WTC11 (cell line): ENCODE measurements around the gene MOXD1. TPM values are rescaled to one million over a fixed set of nuclear protein-coding genes. Genes with fewer than 3 reads are reported as not detected.

Source experiments
- ATAC-seq: fragments of 200-7000 bp; cut with Tn5 transposase; 2 replicates; pipeline ENCODE4 v1.10.0; 2021; ENCODE audit warnings: mild to moderate bottlenecking, moderate library complexity
- CTCF ChIA-PET: fragments of 300-600 bp; sonication (Branson Sonifier 250); formaldehyde crosslinking; loops from one replicate; lab custom pipeline; 2021; ENCODE audit warnings: antibody characterized with exemption; lab: Charles Lee
- POLR2A ChIA-PET: fragments of 350-600 bp; sonication (Branson Sonifier 250); formaldehyde crosslinking; loops from one replicate; lab custom pipeline; 2021; ENCODE audit warnings: antibody characterized with exemption; lab: Charles Lee
- DNase-seq: peaks from one replicate; pipeline ENCODE4 v3.0.0; 2021; ENCODE audit warnings: low spot score
- H3K27ac Mint-ChIP-seq: 2 replicates; pipeline ENCODE4 v1.8.0; 2021; ENCODE audit warnings: mixed read lengths
- H3K27me3 Mint-ChIP-seq: 2 replicates; pipeline ENCODE4 v1.8.0; 2021; ENCODE audit warnings: low read depth, mild to moderate bottlenecking, moderate library complexity, mixed read lengths
- H3K36me3 Mint-ChIP-seq: 2 replicates; pipeline ENCODE4 v1.8.0; 2021; ENCODE audit warnings: mixed read lengths
- H3K4me1 Mint-ChIP-seq: 2 replicates; pipeline ENCODE4 v1.8.0; 2022; ENCODE audit warnings: mixed read lengths
- H3K4me3 Mint-ChIP-seq: 2 replicates; pipeline ENCODE4 v1.8.0; 2021; ENCODE audit warnings: mild to moderate bottlenecking, moderate library complexity, mixed read lengths
- H3K9me3 Mint-ChIP-seq: 2 replicates; pipeline ENCODE4 v1.8.0; 2021; ENCODE audit warnings: mixed read lengths
- AR ChIP-seq: fragments of 250-450 bp; sonication (Bioruptor Pico); IDR thresholded peaks from 2 replicates; pipeline ENCODE4 v1.9.0; 2021; ENCODE audit warnings: mild to moderate bottlenecking
- E2F5 ChIP-seq: sonication (generic); formaldehyde crosslinking; IDR thresholded peaks from 2 replicates; pipeline ENCODE4 v1.8.1; 2022; ENCODE audit warnings: mild to moderate bottlenecking, moderate library complexity, missing genetic modification reagents
- IRF2 ChIP-seq: sonication (generic); formaldehyde crosslinking; IDR thresholded peaks from 2 replicates; pipeline ENCODE4 v1.8.0; 2022; ENCODE audit warnings: low read depth, missing genetic modification reagents, borderline replicate concordance
- NR1H2 ChIP-seq: sonication (generic); formaldehyde crosslinking; IDR thresholded peaks from 2 replicates; pipeline ENCODE4 v1.9.0; 2021; ENCODE audit warnings: mild to moderate bottlenecking, moderate library complexity, missing genetic modification reagents
- NR3C1 ChIP-seq: sonication (generic); formaldehyde crosslinking; conservative IDR thresholded peaks from 2 replicates; pipeline ENCODE4 v1.8.1; 2023; ENCODE audit warnings: low read depth, mild to moderate bottlenecking, missing genetic modification reagents
- SMAD4 ChIP-seq: sonication (generic); formaldehyde crosslinking; IDR thresholded peaks from 2 replicates; pipeline ENCODE4 v1.8.0; 2022; ENCODE audit warnings: mild to moderate bottlenecking, missing genetic modification reagents
- TEAD1 ChIP-seq: sonication (generic); formaldehyde crosslinking; IDR thresholded peaks from 2 replicates; pipeline ENCODE4 v1.8.0; 2022; ENCODE audit warnings: mild to moderate bottlenecking, missing genetic modification reagents
- TP53 ChIP-seq: sonication (generic); formaldehyde crosslinking; IDR thresholded peaks from 2 replicates; pipeline ENCODE4 v1.8.1; 2023; ENCODE audit warnings: mild to moderate bottlenecking, missing genetic modification reagents
- ZNF263 ChIP-seq: sonication (generic); formaldehyde crosslinking; IDR thresholded peaks from 2 replicates; pipeline ENCODE4 v1.8.1; 2022; ENCODE audit warnings: low read depth, mild to moderate bottlenecking, moderate library complexity, missing genetic modification reagents
- ZNF396 ChIP-seq: fragments of 250-450 bp; sonication (Bioruptor Pico); IDR thresholded peaks from 2 replicates; pipeline ENCODE4 v1.8.0; 2021; ENCODE audit warnings: mild to moderate bottlenecking, moderate library complexity, borderline replicate concordance
- ZNF671 ChIP-seq: fragments of 250-450 bp; sonication (Bioruptor Pico); IDR thresholded peaks from 2 replicates; pipeline ENCODE4 v1.8.0; 2021; ENCODE audit warnings: mild to moderate bottlenecking
- total RNA-seq: library from RNA; stranded (reverse); gene quantifications from 3 replicates; pipeline ENCODE4 v1.2.3, GENCODE V29; 2021
- TF ChIP-seq, protein P1 (sequence below): sonication (generic); formaldehyde crosslinking; IDR thresholded peaks from 2 replicates; pipeline ENCODE4 v1.8.0; 2022; ENCODE audit warnings: mild to moderate bottlenecking, missing genetic modification reagents
- TF ChIP-seq, protein P2 (sequence below): sonication (generic); formaldehyde crosslinking; IDR thresholded peaks from 2 replicates; pipeline ENCODE4 v1.8.0; 2022; ENCODE audit warnings: mild to moderate bottlenecking, missing genetic modification reagents
- TF ChIP-seq, protein P3 (sequence below): fragments of 200-600 bp; IDR thresholded peaks from 2 replicates; pipeline ENCODE4 v1.8.0; 2022; ENCODE audit warnings: antibody characterized with exemption

MOXD1 gene
- total RNA-seq, 1 experiment from 2014 or later, result 1.7 TPM

DNA sequence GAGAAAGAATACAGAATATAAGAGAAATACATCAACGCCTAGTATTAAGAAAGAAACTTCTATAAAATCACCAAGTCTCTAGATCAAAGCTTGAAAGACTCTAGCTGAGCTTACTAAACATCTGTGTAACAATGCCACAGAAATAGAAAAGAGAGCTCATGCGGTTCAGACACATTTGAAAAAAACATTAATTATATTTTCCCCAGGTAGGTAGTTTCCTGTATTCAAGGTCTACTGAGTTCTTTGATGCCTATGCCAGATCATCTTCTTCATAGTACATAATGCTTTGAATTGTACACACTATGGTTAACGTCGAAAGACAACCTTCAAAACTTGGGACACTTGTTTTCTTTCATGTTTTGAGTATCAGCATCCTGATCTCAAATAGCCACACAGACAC is 11.3 kb downstream of the MOXD1 start (continued):
- TF ChIP-seq NR3C1 (CRISPR knock-in tag), result no peak
- TF ChIP-seq ZNF671 (CRISPR knock-in tag), result no peak

- Mint-ChIP-seq H3K36me3 (no peaks in the 10 kb centered on the region), H3K4me1 (peaks cover 20% of the 10 kb centered on the region)
- CTCF ChIA-PET, result no interaction called here
- no peak for DNase-seq
- TF ChIP-seq, protein P1, sequence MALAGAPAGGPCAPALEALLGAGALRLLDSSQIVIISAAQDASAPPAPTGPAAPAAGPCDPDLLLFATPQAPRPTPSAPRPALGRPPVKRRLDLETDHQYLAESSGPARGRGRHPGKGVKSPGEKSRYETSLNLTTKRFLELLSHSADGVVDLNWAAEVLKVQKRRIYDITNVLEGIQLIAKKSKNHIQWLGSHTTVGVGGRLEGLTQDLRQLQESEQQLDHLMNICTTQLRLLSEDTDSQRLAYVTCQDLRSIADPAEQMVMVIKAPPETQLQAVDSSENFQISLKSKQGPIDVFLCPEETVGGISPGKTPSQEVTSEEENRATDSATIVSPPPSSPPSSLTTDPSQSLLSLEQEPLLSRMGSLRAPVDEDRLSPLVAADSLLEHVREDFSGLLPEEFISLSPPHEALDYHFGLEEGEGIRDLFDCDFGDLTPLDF, result no peak
- no peak for TF ChIP-seq NR1H2 (CRISPR knock-in tag)
- no peak for TF ChIP-seq AR (CRISPR knock-in tag)
- no peak for TF ChIP-seq ZNF263 (CRISPR knock-in tag)
- no peak for TF ChIP-seq E2F5 (CRISPR knock-in tag)
- TF ChIP-seq TEAD1 (CRISPR knock-in tag), result no peak
- TF ChIP-seq TP53 (CRISPR knock-in tag), result no peak
- no peak for TF ChIP-seq SMAD4 (CRISPR knock-in tag)
- TF ChIP-seq, all 79 proteins: peak for 0
- Mint-ChIP-seq H3K27me3 (no peaks in the 10 kb centered on the region; the same call in 1 of the 2 replicates), H3K4me3 (no peak overlapping the region), H3K27ac (no peak overlapping the region), H3K9me3 (no peaks in the 10 kb centered on the region)
- ATAC-seq, result no peak
- POLR2A ChIA-PET, result no interaction called here
Observed at GRCh38 chr6:132388291-132388690, 13.0 kb downstream of the MOXD1 start.

GRCh38 chr6:132382630-132383175 is 18.6 kb downstream of the MOXD1 start:
- Mint-ChIP-seq H3K27ac (no peak overlapping the region), H3K4me3 (no peak overlapping the region), H3K27me3 (no peaks in the 10 kb centered on the region; the same call in 1 of the 2 replicates), H3K4me1 (no peaks in the 10 kb centered on the region), H3K9me3 (peaks cover 6% of the 10 kb centered on the region), H3K36me3 (no peaks in the 10 kb centered on the region)
- ATAC-seq (no peak), DNase-seq (no peak)
- CTCF ChIA-PET, result interaction anchor here (0.8 to 1.3 kb wide), 2 partner anchors 10 to 103 kb away, joined by 4 to 6 read pairs; no protein-coding TSS in a partner anchor
- no peak for TF ChIP-seq NR1H2 (CRISPR knock-in tag)
- TF ChIP-seq SMAD4 (CRISPR knock-in tag), result no peak
- TF ChIP-seq, protein P2, sequence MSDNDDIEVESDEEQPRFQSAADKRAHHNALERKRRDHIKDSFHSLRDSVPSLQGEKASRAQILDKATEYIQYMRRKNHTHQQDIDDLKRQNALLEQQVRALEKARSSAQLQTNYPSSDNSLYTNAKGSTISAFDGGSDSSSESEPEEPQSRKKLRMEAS (CRISPR knock-in tag), result no peak
- TF ChIP-seq ZNF396 (CRISPR knock-in tag), result no peak
- TF ChIP-seq, protein P3, sequence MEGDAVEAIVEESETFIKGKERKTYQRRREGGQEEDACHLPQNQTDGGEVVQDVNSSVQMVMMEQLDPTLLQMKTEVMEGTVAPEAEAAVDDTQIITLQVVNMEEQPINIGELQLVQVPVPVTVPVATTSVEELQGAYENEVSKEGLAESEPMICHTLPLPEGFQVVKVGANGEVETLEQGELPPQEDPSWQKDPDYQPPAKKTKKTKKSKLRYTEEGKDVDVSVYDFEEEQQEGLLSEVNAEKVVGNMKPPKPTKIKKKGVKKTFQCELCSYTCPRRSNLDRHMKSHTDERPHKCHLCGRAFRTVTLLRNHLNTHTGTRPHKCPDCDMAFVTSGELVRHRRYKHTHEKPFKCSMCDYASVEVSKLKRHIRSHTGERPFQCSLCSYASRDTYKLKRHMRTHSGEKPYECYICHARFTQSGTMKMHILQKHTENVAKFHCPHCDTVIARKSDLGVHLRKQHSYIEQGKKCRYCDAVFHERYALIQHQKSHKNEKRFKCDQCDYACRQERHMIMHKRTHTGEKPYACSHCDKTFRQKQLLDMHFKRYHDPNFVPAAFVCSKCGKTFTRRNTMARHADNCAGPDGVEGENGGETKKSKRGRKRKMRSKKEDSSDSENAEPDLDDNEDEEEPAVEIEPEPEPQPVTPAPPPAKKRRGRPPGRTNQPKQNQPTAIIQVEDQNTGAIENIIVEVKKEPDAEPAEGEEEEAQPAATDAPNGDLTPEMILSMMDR, result no peak
- TF ChIP-seq IRF2 (CRISPR knock-in tag), result no peak
- POLR2A ChIA-PET, result no interaction called here
